Immature natural killer cell (primary cell): ENCODE measurements around the gene PSG6. TPM values are rescaled to one million over a fixed set of nuclear protein-coding genes. Genes with fewer than 3 reads are reported as not detected.
"Not testable (repeated sequence)": the region's sequence is repeated elsewhere in the genome, so short reads cannot be mapped to it uniquely, and the experiment has no call there.

Source experiments
- DNase-seq, 3 donors: peaks; one replicate each; pipeline ENCODE4 v3.0.0; 2022; ENCODE audit warnings: mixed read lengths in 1 of 3
- H3K27ac Mint-ChIP-seq, 6 donors: one replicate each; pipeline ENCODE4 v1.8.0; 2020; ENCODE audit warnings: mixed read lengths in 6 of 6, mild to moderate bottlenecking in 5 of 6, inconsistent platforms in 4 of 6, moderate library complexity in 3 of 6
- H3K27me3 Mint-ChIP-seq, 3 donors: one replicate each; pipeline ENCODE4 v1.8.0; 2020 to 2021; ENCODE audit warnings: low read depth in 3 of 3, mild to moderate bottlenecking in 3 of 3, mixed read lengths in 3 of 3, moderate library complexity in 3 of 3, inconsistent platforms in 1 of 3
- H3K36me3 Mint-ChIP-seq, 3 donors: one replicate each; pipeline ENCODE4 v1.8.0; 2020; ENCODE audit warnings: mixed read lengths in 3 of 3, inconsistent platforms in 2 of 3, mild to moderate bottlenecking in 2 of 3
- H3K4me1 Mint-ChIP-seq, 2 donors: one replicate each; pipeline ENCODE4 v1.8.0; 2020; ENCODE audit warnings: inconsistent platforms in 2 of 2, mild to moderate bottlenecking in 2 of 2, mixed read lengths in 2 of 2, moderate library complexity in 1 of 2
- H3K4me3 Mint-ChIP-seq, 5 donors: one replicate each; pipeline ENCODE4 v1.8.0; 2020; ENCODE audit warnings: mild to moderate bottlenecking in 5 of 5, mixed read lengths in 5 of 5, inconsistent platforms in 3 of 5, moderate library complexity in 3 of 5
- H3K9me3 Mint-ChIP-seq, 6 donors: one replicate each; pipeline ENCODE4 v1.8.0; 2020; ENCODE audit warnings: mild to moderate bottlenecking in 6 of 6, mixed read lengths in 6 of 6, inconsistent platforms in 4 of 6, moderate library complexity in 3 of 6
- polyA plus RNA-seq, 3 donors: library from polyadenylated mRNA; unstranded; fragments of 300-500 nt; fragmentation: Illumina TruSeq; gene quantifications; one replicate each; pipeline ENCODE4 v1.2.3, GENCODE V29; 2021

Gene PSG6
- polyA plus RNA-seq, 3 donors from 2014 or later = not detected

DNA sequence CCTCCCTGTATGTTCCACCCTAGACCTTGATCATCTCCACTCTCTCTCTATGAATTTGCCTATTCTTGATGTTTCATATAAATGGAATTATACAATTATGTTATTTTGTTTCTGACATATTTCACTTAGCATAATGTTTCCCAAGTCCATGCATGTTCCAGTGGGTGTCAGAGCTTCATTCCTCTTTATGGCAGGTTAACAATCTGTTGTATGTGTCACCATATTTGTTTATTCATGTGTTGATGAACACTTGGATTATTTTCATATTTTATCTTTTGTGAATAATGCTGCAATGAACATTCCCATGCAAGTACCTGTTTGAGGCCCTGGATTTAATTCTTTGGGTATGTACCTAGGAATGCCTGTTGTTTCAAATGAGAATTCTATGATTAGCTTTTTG is 3.3 kb upstream of the PSG6 start:
- not testable (repeated sequence) for H3K4me3 Mint-ChIP-seq, H3K27ac Mint-ChIP-seq, H3K27me3 Mint-ChIP-seq, H3K4me1 Mint-ChIP-seq, DNase-seq, H3K9me3 Mint-ChIP-seq, H3K36me3 Mint-ChIP-seq

- DNase-seq = no peak
- Mint-ChIP-seq H3K4me3 (no peak overlapping the region), H3K9me3 (no peaks in the 10 kb centered on the region), H3K27ac (no peak overlapping the region), H3K36me3 (no peaks in the 10 kb centered on the region), H3K4me1 (no peaks in the 10 kb centered on the region), H3K27me3 (peaks cover 0 to 7% (median 4%) of the 10 kb centered on the region in 3 donors)
Observed at GRCh38 chr19:42919757-42920079, 2.0 kb upstream of the PSG6 start.

GRCh38 chr19:42919070-42919756 is 1.5 kb upstream of the PSG6 start:
- not testable (repeated sequence) for H3K27ac Mint-ChIP-seq, DNase-seq, H3K27me3 Mint-ChIP-seq, H3K4me3 Mint-ChIP-seq, H3K9me3 Mint-ChIP-seq, H3K4me1 Mint-ChIP-seq, H3K36me3 Mint-ChIP-seq

DNA sequence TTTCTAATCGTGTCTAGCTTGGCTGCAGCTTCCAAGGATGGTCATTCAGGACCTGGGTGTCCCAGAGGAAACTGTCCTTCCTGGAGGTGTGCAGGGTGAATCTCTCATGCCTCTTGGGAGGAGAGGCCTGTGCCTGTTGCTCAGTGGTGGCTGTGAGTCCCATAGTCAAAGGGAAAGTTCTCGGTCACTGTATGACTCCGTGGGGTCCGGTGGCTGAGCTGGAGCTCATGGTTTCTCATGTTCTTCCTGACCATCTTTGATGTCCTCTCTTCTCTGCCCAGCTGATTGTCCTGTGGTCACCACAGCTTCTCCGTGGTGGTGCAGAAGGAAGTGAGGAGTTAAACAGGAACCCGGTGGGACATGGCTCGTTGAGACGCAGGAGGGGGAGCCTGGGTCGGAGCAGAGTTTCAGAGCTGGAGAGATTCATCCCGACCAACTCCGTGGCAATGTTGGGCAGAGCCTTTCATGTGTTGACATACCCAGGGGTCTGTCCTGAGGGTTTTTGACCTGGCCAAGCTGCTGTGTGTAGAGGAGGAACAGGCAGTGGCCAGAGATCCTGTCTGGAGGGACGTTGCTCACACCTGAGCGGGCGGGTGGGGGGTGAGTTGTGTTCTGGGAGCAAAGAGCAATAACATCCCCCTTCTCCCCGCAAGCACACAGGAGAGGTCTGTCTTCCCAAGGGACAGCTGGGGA is 829 bp upstream of the PSG6 start:
- H3K27me3 Mint-ChIP-seq, H3K4me3 Mint-ChIP-seq, DNase-seq, H3K36me3 Mint-ChIP-seq, H3K4me1 Mint-ChIP-seq, H3K9me3 Mint-ChIP-seq, H3K27ac Mint-ChIP-seq: not testable (repeated sequence)

DNA sequence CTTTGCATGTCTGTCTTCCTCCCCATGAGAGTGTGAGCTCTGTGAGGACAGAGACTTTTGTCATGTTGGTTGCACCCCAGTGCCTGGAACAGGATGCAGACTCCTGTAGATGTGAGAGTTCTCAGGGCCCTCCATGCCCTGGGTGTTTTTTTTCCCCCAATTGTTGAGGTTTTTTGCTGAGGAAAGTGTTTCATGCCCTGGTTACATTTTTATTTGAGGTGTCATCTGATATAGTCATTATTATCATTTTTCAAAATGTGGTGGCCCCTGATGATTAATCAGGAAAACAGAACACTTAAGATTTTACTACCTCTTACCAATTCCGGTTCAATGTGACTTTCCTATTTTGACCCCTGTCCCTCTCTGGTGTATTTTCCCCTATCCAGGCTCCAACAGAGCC is 763 bp downstream of the PSG6 start:
- not testable (repeated sequence) for H3K4me3 Mint-ChIP-seq, H3K9me3 Mint-ChIP-seq, H3K36me3 Mint-ChIP-seq, H3K4me1 Mint-ChIP-seq, H3K27me3 Mint-ChIP-seq, DNase-seq
- H3K27ac Mint-ChIP-seq = peak overlapping the region in 1 of 6 donors; percentile 27

GRCh38 chr19:42913516-42913915 is 4.2 kb downstream of the PSG6 start:
- not testable (repeated sequence) for DNase-seq, H3K9me3 Mint-ChIP-seq, H3K27me3 Mint-ChIP-seq, H3K36me3 Mint-ChIP-seq, H3K4me3 Mint-ChIP-seq, H3K27ac Mint-ChIP-seq, H3K4me1 Mint-ChIP-seq

GRCh38 chr19:42912941-42913340 is 4.8 kb downstream of the PSG6 start:
- not testable (repeated sequence) for H3K9me3 Mint-ChIP-seq, H3K4me1 Mint-ChIP-seq, H3K27ac Mint-ChIP-seq

GRCh38 chr19:42911731-42912130 is 6.0 kb downstream of the PSG6 start:
- not testable (repeated sequence) for DNase-seq, H3K9me3 Mint-ChIP-seq, H3K27me3 Mint-ChIP-seq, H3K27ac Mint-ChIP-seq, H3K4me1 Mint-ChIP-seq, H3K36me3 Mint-ChIP-seq, H3K4me3 Mint-ChIP-seq

More at GRCh38 chr19:42912941-42913340, 4.8 kb downstream of the PSG6 start:
- H3K4me3 Mint-ChIP-seq, DNase-seq, H3K27me3 Mint-ChIP-seq, H3K36me3 Mint-ChIP-seq: not testable (repeated sequence)

DNA sequence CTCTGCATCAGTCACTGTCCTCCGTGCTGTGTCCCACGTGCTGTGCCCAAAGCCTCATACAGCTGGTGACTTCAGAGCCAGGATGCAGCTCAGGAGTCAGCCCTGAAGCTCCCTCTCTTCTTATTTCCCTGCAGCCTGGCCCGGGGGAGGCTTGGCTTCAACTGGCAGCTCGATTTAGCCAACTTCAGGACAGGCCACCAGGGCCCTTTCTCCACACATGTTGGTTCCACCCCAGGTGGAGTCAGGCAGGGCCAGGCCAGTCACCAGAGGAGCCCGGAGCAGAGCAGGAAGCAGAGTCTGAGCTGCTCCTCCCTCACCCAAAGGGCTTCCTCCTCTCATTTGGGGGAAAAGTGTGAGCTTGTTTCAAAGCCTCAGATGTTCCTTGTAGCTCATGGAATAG is 11.5 kb downstream of the PSG6 start:
- H3K27me3 Mint-ChIP-seq, H3K4me1 Mint-ChIP-seq, H3K36me3 Mint-ChIP-seq, DNase-seq, H3K9me3 Mint-ChIP-seq, H3K4me3 Mint-ChIP-seq, H3K27ac Mint-ChIP-seq: not testable (repeated sequence)

DNA sequence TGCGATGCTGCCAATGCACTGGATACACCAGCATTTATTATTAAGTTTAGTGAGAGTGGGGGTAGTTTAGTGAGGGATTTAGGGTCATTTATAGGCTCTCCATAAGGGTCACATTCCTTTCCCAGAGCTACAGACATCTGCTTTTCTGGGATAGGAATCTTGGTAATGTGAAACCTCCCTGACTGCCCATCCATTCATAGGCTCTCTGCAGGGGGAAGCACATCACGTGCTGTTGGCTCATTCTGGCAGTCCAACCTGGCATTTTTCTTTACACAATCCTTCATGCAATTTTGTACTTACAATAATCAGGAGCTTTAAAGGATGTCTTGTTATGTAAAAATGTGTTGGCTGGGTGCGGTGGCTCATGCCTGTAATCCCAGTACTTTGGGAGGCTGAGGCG is 17.1 kb downstream of the PSG6 start:
- not testable (repeated sequence) for H3K4me3 Mint-ChIP-seq, H3K27ac Mint-ChIP-seq, H3K9me3 Mint-ChIP-seq, H3K4me1 Mint-ChIP-seq, DNase-seq, H3K36me3 Mint-ChIP-seq
- H3K27me3 Mint-ChIP-seq = peaks cover 5 to 11% (median 5%) of the 10 kb centered on the region in 3 donors

GRCh38 chr19:42899674-42900073 is 18.0 kb downstream of the PSG6 start:
- not testable (repeated sequence) for H3K36me3 Mint-ChIP-seq, H3K9me3 Mint-ChIP-seq, H3K27ac Mint-ChIP-seq, H3K4me1 Mint-ChIP-seq, H3K4me3 Mint-ChIP-seq, DNase-seq
- H3K27me3 Mint-ChIP-seq = peaks cover 5 to 11% (median 5%) of the 10 kb centered on the region in 3 donors

- not testable (repeated sequence) for H3K27ac Mint-ChIP-seq, H3K4me3 Mint-ChIP-seq, H3K36me3 Mint-ChIP-seq, H3K9me3 Mint-ChIP-seq, DNase-seq, H3K4me1 Mint-ChIP-seq
- H3K27me3 Mint-ChIP-seq = peaks cover 5 to 11% (median 5%) of the 10 kb centered on the region in 3 donors
Observed at GRCh38 chr19:42899110-42899509, 18.6 kb downstream of the PSG6 start.

DNA sequence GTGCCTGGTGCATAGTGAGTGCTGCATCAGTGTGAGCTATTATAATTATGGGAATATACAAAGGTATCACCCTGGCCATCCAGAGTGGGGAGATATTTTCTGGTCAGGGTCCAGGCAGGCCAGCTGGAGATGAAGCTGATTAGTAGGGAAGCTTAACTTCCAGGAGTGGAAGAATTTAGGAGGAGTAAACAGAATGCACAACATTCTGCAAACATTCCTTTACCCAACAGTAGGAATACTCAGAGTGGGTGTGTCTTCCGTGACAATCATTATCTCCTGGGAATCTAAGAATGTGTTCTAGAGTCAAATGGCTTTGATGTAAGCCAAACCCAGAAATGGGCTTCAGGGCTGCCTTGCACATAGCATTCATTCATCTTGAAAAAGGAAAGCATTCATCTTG is 19.0 kb downstream of the PSG6 start:
- not testable (repeated sequence) for H3K4me3 Mint-ChIP-seq, H3K4me1 Mint-ChIP-seq, H3K36me3 Mint-ChIP-seq, H3K9me3 Mint-ChIP-seq, DNase-seq, H3K27ac Mint-ChIP-seq
- peaks cover 5 to 11% (median 5%) of the 10 kb centered on the region in 3 donors for H3K27me3 Mint-ChIP-seq

DNA sequence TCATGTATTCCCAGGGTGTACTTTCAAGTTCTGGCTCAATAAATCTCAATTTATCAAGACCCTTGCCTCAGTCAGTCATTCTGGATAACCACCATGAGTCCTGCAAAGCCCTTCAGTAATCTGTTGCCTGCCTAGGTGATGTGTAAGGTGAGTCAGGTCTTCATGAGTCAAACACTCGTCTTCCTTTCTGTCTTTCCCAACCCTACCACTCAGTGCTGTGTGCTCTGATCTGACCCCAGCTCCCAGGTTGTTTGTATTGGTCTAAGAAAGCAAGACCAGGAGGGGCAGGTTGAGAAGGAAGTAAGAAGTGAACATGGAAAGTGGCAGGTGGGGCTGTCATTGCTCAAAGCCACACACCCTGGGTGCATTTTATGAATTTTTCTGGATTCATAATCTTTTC is 20.0 kb downstream of the PSG6 start:
- not testable (repeated sequence) for DNase-seq, H3K27me3 Mint-ChIP-seq, H3K4me1 Mint-ChIP-seq, H3K27ac Mint-ChIP-seq, H3K4me3 Mint-ChIP-seq, H3K36me3 Mint-ChIP-seq
- peaks cover 0 to 13% (median 1%) of the 10 kb centered on the region in 6 donors for H3K9me3 Mint-ChIP-seq

DNA sequence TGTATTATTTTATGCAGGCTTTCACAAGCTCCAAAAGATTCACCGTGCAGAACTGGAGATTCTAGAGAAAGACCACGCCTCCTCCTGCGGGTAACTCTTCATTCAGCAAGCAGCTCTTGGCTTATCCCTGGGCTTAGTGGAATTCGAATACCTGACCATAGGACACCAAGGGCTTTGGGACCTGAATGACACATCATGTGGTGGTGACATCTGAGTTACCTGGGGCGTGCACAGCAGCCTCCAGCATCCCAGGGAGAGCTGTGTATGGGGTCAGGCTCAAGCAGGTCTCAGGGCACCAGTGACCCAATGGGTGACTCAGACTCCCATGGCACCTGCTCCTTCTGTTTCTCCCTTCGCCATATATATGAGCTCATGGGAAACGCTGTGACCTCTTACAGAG is 27.2 kb downstream of the PSG6 start:
- H3K4me3 Mint-ChIP-seq, H3K4me1 Mint-ChIP-seq, DNase-seq, H3K36me3 Mint-ChIP-seq, H3K27ac Mint-ChIP-seq: not testable (repeated sequence)
- peaks cover 2 to 10% (median 7%) of the 10 kb centered on the region in 3 donors for H3K27me3 Mint-ChIP-seq
- peaks cover 0 to 16% (median 6%) of the 10 kb centered on the region in 6 donors for H3K9me3 Mint-ChIP-seq
